ENCODE data around the gene TMEM87B.

DNA sequence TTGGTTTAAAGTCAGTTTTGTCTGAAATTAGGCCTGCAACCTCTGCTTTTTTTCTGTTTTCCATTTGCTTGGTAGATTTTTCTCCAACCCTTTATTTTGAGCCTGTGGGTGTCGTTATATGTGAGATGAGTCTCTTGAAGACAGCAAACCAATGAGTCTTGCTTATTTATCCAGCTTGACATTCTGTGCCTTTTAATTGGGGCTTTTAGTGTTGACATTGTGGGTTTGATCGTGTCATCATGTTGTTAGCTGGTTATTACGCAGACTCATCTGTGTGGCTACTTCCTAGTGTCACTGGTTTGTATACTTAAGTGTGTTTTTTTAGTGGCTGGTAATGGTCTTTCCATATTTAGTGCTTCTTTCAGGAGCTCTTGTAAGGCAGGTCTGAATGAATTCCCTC is 18.8 kb downstream of the TMEM87B start:
- TF ChIP-seq CTCF (IDR thresholded peaks at IDR 0.05) = no peak
- no peak for TF ChIP-seq POLR2A (IDR thresholded peaks at IDR 0.05)

All from thyroid gland (tissue), 4 donors.